Uterus (tissue), 2 donors: ENCODE results near the gene TMEM141.

Source experiments
- CTCF ChIP-seq, 4 experiments: fragments of 200-600 bp in 2 of 4; fragments of 450-650 bp in 2 of 4; sonication (generic) in 2 of 4; IDR thresholded peaks; one replicate each; pipeline ENCODE4 v1.5.1; 2016 to 2019; ENCODE audit warnings: antibody characterized with exemption in 4 of 4, mild to moderate bottlenecking in 2 of 4, moderate library complexity in 1 of 4
- POLR2A ChIP-seq, 2 donors: fragments of 450-650 bp; IDR thresholded peaks; one replicate each; pipeline ENCODE4 v1.6.1; 2016; ENCODE audit warnings: antibody characterized with exemption in 2 of 2, mild to moderate bottlenecking in 1 of 2, moderate library complexity in 1 of 2

DNA sequence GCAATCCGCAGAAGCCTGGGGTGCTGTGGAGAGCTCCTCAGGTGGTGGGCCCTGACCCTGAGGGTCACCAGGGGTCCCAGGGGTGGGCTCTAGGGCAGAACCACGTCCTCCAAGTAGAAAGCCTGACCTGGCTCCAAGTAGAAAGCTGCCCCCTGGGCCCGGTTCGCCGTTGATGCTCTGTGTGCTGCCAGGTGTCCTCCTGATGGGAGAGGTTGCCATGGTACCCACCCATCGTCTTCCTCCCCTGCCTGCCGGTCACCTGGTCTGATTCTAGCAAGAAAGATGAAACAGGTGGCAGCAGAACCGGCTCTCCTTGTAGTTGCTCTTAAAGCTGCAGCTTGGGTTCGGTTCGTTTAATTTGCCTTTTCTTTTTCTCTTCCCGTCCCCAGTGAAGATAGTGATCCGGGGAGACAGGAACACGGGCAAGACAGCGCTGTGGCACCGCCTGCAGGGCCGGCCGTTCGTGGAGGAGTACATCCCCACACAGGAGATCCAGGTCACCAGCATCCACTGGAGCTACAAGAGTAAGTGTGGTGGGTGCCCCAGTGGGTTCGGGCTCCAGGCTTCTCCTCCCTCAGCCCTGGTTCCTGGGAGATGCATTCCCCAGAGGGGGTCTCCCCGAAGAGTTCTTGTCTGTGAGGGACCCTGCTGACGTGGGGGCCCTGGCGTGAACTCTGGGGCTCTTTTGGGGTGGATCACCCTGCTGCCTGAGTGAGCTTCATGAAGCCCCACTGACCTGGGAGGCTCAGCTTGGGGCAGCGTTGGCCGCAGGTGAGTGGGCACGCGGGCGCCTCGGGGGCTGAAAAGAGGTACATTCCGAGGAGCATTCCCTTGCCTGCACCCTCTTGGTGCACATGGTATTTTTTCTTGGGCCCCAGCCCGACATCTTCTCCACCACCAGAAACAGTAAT is 32.2 kb downstream of the TMEM141 start:
- no peak for TF ChIP-seq CTCF (IDR thresholded peaks at IDR 0.05)
- no peak for TF ChIP-seq POLR2A (IDR thresholded peaks at IDR 0.05)
